NB4 (cell line): ENCODE data around the gene MAML2.

ENCODE experiments used
- POLR2A ChIP-seq: IDR thresholded peaks from 2 replicates; pipeline ENCODE4 v1.6.1; 2011; ENCODE audit warnings: mild to moderate bottlenecking; ENCODE audit not compliant: insufficient read length; ENCODE audit errors: extremely low read depth
- TF ChIP-seq, protein P1 (sequence below): IDR thresholded peaks from one replicate; pipeline ENCODE4 v1.5.1; 2012; ENCODE audit warnings: low read depth, low read length

GRCh38 chr11:96155627-96156378, 187.2 kb downstream of the MAML2 start:
- TF ChIP-seq, protein P1, sequence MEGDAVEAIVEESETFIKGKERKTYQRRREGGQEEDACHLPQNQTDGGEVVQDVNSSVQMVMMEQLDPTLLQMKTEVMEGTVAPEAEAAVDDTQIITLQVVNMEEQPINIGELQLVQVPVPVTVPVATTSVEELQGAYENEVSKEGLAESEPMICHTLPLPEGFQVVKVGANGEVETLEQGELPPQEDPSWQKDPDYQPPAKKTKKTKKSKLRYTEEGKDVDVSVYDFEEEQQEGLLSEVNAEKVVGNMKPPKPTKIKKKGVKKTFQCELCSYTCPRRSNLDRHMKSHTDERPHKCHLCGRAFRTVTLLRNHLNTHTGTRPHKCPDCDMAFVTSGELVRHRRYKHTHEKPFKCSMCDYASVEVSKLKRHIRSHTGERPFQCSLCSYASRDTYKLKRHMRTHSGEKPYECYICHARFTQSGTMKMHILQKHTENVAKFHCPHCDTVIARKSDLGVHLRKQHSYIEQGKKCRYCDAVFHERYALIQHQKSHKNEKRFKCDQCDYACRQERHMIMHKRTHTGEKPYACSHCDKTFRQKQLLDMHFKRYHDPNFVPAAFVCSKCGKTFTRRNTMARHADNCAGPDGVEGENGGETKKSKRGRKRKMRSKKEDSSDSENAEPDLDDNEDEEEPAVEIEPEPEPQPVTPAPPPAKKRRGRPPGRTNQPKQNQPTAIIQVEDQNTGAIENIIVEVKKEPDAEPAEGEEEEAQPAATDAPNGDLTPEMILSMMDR = peak; percentile 45
- peak; percentile 26 for TF ChIP-seq POLR2A
